AML-193 (cell line): ENCODE data around the gene GPR84.
A peak's percentile ranks its signal among the peaks of the same experiment; 100 is the strongest.

Experiments used
- DNase-seq, 2 experiments: peaks; one replicate each; lab custom pipeline; 2025; lab: John Stamatoyannopoulos, UW

The GPR84 gene

DNA sequence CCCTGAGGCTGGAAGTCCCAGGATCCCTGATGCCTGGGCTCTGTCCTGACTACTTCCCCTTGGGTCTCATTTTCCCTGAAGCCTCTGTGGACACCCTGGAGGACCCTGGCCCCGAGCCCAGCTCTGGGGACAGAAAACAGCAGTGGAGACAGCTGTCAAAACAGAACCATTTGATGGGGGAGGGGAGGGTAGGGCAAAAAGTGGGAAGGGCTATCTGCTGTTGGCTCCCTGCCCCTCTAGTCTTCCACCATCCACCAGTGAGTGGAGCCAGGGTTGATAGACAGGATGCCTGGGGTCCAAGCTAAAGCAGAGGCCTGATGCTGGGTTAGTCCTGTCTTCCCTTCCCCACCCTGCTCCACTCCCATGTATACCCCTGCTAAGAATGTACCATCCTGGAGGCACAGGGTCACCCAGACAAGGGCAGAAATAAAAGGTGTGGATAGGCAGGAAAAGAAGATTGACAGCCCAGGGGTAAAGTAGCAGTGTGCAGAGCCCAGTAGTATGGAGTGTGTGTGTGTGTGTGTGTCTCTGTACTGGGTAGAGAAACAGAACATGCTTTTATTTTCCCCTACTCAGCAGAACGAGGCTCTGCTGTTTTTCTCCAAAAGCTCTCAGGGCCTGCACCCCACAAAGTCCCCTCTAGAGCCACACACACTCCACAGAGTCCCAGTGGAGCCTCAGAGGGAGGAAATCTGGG, 10.4 kb upstream of the GPR84 start:
- no peak for DNase-seq

- no peak for DNase-seq
Measured at GRCh38 chr12:54373649-54374561, 9.6 kb upstream of the GPR84 start.

DNA sequence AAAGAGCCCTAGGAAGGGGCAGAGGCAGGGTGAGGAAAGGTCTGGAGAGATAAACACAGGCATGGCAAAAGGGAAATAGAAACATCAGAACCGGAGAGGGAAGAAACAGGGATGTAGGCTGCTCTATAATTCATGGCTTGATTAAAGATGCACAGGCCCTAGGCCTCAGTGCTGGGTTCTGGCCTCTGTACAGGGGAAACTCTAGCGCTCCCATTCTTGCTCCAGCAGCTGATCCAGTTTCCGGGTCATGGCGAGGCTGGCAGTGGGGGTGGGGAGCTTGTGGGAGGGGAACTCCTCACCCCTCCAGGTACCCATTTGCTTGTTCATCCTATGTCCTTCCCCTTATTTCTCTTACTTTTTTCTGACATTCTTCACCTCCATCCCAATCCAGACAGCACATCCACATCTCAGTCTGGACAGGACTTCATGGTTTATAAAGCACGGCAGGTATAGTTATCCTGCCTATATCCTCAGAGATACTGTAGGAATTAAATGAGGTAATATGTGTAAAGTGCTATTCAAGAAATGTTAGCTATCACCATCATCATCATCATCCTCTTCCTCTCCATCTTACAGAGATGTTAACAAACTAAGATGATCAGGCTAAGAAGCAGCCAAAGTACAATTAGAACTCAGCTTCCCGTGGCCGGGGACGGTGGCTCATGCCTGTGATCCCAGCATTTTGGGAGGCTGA, 8.0 kb upstream of the GPR84 start:
- no peak for DNase-seq

DNA sequence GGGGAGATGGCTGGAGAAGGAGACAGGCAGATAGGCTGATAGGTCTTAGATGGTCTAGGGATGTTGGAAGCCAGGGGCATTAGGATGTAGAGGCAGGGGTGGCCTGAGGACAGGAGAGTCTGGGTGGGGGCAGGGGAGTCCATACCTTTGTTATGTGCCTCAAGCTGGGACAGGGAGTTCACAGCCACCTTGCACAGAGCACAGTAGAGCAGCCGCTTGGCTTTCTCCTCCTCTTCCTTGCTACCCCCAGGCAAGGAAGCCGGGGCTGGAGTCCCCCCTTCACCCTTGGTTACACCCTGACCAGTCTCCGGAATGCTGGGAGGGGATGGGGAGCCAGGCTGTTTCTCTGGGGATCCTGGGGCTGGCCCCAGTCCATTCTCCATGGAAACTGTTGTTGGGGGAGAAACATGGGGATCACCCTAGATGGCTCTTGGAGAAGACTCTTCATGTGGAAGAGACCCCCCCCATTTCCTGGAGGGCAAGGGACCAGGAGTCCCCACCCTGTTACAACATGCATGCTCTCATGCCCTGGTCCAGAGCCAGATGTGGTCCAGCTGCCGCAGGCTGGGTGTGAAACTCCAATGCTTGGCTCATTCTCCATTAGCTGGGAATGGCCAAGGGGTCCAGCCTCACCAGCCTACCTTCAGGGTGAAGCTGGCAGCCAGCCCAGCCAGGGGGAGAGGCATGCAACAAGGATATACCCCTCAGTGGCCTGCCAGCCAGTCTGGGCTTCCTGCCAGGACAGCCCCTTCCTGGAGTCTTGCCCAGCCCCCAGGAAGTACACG, 7.2 kb upstream of the GPR84 start:
- DNase-seq = no peak

DNA sequence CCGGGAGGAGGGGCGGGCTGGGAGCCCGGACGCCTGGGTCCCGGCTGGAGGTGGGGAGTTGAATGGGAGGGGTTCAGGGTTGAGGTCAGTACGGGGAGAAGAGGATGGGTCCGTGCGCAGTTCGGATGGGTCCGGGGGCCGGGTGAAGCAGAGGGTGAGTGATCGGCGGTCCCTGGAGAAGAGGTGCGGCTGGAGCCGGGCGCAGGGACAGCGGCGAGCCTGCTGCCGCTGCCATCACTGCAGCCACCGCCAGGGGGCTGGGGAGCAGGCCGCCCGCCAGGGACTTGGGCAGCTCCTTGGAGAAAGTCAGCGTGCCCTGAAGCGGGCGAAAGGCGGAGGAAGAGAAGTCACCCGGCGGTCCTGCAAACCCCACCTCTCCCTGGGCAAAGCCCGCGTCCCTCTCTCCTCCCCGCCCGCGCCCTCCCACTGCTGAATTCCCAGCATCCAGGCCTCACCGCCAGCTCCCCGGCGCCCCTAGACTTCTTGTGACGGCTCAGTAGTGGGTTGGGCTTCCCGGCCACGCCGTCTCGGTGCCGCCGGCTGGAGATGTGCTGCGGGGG, 6.0 kb upstream of the GPR84 start:
- peak; percentile 41 to 50 for DNase-seq

DNA sequence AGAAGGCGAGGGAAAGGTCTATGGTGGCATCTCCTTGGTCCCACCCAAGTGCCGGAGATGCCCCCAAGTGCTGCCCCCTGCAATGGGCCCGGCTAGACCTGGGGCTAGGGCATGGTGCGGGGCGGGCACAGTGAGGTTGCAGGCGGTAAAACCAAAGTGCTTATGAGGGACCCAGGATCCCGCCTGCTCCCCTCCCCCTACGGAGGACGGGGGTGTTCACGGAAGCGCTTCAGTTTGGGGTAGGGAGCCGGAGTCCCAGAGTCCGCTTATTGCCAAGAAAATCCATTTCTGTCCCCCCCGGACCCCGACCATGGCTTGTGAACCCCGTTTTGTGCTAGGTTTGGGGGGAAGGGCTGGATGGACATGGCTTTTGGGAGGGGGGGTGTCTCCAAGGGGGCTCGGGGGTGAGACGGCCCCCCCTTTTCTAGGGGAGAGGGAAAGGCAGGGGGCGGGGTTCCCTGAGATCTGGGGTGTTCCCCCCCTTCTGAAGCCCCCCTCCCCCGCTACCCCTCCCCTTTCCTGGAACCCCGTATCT, 5.4 kb upstream of the GPR84 start:
- DNase-seq = no peak

DNA sequence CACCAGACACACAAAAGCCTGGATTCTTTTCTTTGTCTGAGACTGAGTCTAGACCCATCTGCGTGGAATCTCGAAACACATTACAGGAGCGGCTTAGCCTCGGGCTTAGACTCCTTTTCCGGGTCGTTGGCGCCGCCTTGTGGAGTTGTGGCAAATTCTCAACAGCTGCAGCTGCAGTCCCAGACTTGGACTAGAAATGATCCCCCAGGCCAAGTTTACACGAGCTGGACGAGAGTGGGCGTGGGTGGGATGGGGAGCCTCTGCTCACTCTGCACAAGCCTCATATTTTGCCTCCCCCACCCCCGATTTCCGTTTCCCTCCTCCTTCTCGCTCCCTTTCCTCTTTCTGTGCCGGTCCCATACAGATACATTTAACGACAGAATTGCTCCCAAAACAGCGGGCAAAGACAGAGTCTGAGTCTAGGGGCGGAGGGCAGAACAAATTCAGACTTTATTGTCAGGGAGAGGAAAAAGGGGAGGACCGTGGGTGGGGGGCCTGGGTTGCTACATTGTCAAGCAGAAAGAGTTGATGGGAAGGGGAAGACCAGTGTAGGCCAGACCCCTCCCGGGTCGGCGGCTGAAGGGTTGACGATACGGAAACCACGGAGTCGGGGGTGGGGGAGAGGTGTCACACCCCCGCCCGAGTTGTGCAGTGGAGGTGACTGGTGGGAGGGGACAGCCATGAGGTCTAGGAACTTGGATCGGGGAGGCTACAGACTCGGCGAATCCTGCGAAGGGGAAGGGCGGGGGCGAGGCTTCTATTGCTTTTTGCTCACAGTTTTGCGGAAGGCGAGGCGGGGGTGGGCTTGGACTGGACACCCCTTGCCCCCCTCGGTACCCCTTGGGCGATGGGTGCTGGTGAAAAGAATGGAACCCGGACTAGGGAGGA, 4.7 kb upstream of the GPR84 start:
- DNase-seq = peak; percentile 49 to 80

DNA sequence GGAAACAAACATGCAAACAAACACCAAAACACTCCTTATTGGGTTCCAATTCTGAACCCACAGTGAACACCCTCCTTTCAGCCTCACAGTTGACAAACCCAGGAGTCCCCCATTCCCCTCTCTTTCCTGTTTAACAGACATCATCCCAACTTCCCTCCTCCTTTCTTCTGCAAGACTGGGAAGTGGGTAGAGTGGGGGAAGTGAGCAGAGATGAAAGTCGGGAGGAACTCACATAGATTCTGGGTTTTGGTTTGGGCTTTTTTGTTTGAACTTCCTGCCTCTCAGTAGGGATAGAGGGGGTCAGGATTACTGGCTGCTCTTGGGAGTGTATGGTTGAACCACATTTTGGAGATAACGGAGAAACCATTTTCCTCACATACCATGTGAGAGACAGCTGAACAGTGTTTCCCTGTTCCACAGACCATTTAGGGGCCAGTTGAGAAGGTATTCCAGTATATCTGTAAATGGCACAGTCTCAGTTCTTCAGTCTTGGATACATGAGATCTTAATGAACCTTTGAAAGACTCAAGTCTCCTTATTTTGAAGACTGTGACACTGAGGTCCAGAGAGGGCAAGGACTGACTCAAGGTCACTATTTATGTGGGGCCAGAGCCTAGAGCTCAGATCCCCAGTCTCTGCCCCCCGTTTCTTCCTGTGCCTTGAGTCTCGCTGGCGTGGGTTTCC, 3.9 kb upstream of the GPR84 start:
- DNase-seq = no peak

DNA sequence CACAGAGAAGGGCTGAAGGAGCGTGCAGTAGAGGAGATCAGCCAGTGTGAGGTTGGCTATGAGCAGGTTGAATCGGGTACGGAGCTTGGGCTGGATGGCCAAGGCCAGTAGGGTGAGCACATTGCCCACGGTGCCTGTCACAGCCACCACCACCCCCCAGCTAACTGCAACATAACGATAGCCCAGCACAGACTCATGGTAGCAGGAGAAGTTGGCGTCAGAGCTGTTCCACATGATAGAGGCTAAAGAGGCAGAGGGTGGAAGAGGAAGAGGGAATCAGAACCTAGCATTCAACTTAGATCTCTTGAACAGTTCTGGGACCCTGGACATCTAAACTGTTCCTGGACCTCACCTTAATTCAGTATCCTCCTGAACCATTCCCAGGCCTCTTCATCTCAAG, 668 bp downstream of the GPR84 start:
- DNase-seq = no peak

DNA sequence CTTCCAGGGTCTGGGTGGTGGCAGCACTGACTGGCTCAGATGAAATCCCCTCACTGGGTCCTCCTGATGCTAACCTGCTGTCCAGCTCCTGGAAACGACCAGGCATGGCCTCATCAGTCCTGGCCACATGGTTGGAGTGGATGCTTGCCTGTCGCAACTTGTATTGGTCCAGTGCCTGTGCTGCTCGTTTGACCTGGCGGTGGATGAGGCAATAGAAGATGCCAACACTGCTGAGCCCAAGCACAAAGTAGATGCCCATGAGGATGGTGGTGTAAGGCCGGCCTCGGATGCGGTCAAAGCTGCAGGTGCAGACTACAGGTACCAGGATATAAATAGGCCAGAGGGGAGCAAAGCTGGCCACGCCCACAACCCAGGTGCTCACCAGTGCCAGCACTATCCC, 1.2 kb downstream of the GPR84 start:
- DNase-seq = no peak

DNA sequence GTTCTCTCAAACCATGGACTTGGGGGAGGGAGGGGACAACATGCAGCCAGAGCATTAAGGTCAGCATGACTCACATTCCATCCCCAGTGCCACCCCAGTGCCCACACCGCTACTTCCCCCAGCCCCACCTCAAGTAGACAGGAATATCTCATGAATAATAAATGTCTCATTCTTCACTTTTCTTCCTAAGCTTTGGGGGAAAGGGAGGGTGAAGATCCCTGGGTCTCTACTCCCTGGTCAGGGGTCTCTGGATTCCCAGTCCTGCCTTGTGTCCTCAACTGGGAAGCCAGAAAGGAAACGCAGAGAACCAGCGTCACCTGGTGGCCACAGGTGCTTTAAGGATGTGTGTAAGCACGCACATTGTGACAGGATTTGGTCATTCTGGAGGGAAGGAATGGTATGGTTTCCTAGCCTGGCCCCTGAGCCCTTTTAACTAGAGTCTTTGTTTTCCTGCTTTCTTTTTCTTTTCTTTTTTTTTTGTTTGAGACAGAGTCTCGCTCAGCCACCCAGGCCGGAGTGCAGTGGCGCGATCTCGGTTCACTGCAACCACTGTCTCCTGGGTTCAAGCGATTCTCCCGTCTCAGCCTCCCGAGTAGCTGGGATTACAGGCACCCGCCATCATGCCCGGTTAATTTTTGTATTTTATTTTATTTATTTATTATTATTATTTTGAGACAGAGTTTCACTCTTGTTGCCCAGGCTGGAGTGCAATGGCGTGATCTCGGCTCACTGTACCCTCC, 3.4 kb downstream of the GPR84 start:
- DNase-seq = peak; percentile 29 to 40

GRCh38 chr12:54359762-54360351, 4.4 kb downstream of the GPR84 start:
- DNase-seq = no peak

GRCh38 chr12:54358945-54359761, 5.1 kb downstream of the GPR84 start:
- DNase-seq = peak; percentile 86 to 87

- DNase-seq = no peak
Measured at GRCh38 chr12:54358191-54358944, 5.9 kb downstream of the GPR84 start.

- no peak for DNase-seq
Measured at GRCh38 chr12:54357506-54358190, 6.6 kb downstream of the GPR84 start.

DNA sequence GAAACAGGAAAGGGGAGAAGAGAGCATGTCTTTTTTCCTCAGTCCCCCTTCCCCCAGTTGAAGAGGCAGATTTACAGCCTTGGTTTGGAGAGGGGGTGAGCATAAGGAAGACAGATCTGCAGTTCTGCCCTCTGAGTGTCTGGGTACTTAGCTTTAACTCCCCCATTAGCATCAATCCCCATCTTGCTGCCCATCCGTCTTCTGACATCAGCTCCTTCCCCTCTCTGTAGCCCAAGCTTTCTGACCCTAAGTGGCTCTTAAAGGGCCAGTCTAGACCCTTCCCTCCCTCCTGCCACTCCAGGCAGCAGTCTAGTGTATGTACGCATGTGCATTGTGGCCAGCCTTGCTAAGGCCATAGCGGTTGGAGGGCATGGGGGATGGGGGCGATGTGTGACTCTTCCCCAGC, 7.3 kb downstream of the GPR84 start:
- no peak for DNase-seq
